Measurements from ENCODE around the gene MRPS14.
A peak's percentile ranks its signal among the peaks of the same experiment; 100 is the strongest.

The MRPS14 gene

DNA sequence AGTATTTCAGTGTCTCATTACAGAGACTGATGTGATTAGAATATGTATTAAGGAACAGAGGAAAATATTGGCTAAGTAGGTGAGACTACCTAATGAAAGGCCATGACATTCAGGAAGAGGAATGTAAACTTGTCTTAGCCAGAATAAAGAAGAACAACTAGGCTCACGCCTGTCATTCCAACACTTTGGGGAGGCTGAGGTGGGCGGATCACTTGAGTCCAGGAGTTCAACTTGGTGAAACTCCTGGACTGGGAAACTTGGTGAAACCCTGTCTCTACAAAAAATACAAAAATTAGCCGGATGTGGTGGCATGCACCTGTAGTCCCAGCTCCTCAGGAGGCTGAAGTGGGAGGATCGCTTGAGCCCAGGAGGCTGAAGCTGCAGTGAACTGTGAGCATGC lies 38.3 kb downstream of the MRPS14 start:
- DNase-seq (ENCODE audit: low spot score): no peak

DNA sequence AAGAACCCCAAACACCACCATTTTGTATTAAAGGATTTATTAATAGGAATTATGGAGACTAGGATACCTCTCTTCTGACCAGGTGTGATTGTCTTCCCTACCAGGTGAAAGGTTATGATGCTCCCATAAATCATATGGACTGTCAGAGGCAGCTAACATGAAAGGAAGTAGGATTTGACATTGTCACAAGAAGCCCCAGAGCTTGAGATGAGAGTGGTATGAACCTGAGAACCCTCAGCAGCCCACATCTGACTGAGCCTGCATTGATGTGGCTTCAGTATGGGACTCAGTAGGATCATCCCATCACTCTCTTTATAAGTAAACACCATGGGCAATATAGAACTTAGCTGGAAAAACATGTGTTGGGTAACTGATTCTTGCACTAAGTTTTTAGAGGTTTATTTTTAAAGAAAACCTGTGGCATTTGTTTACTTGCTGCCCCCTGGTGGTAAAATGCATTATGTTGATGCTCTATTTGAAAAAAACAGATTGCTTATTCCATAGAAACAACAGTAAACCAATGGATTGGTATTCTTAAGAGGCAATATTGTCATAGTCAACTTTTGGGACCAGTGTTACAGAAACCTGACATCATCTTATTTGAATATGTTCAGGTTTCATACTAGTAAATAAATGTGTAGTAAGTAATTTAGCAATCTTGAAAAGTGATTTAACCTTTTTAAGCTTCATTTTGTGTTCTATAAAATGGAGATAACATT lies 40.1 kb downstream of the MRPS14 start:
- peak; percentile 72 for DNase-seq (ENCODE audit: low spot score)

DNA sequence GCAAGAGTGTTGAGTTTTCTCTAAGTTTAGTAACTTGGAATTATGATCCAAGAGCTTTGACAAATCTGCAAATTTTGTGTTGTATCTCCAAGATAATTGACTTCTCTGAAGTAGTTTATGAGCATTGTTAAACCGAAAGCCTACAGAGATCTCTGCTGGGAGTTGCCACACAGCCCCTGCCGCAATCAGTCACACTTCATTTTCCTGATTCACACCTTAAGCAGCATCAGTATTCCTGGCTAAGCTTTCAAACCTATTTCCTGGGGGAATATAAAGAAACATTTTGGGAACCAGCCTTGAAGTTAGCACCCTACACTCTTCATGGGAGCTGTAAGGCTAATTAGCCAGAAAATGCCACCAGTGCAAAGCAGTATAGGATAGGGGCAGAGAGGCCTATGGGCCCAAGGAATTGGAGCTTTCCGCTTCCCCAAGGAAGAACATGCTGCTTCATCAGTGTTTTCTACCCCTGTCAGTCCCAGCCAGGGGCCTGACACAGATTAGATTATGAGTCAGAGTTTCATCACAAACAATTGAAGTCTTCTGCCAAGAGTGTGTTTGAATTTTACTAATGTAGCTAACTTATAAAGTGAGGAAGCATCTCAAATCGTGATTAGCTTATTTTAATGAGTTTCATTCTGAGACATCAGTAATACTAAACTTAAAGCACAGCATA lies 46.7 kb downstream of the MRPS14 start:
- DNase-seq (ENCODE audit: low spot score): no peak

DNA sequence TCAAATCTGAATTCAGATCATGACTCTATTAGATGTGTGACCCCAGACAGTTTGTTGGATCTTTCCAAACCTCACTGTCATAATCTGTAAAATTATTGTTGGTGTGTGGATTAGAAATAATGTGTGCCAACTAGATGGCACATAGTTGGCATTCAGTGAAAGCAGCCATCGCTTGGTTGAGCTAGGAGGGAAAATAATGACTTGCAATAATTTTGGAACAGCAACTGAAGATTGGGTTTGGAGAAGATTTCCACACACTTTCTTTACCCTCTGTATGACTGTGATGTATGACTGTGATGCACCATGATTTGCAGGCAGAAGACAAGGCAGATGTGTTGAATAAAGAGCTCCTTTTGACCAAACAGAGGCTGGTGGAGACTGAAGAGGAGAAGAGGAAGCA lies 47.5 kb downstream of the MRPS14 start:
- no peak for DNase-seq (ENCODE audit: low spot score)

DNA sequence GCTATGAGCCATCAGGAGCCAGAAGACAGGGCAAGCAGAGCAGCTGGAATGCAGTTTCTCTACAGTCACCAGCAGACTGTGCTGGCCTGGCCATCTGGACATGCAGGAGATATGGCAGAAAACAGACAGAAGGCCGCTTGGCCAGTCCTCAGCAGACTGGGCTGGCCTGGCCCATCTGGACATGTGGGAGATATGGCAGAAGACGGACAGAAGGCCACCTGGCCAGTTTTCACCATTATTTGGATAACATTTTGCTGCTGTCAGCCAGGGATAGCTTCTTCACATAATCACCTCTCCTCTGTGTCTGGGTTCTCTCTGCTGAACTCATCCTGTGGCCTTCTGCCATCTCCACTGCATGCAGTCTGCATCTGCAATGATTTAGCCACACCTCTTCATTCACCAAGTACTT lies 48.5 kb downstream of the MRPS14 start:
- no peak for DNase-seq (ENCODE audit: low spot score)

DNA sequence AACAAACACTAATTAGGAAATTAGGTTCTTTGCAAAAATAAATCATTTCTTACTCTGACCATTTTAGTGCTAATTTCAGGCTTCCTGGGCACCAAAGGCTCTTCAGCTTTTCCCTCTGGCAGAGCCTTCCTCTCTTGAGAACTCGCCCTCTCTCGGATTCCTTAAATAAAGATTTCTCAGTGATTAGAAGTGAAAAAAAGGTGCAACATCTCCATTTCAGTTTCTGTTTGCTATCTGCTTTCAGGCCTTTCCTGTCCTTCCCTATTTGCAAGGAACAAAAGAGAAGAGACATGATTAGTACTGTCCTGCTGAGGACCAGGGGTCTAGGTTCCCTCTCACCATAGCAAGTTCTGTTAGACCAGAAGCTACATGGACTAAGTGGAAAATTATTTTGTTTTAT lies 51.3 kb downstream of the MRPS14 start:
- peak; percentile 62 for DNase-seq (ENCODE audit: low spot score)

DNA sequence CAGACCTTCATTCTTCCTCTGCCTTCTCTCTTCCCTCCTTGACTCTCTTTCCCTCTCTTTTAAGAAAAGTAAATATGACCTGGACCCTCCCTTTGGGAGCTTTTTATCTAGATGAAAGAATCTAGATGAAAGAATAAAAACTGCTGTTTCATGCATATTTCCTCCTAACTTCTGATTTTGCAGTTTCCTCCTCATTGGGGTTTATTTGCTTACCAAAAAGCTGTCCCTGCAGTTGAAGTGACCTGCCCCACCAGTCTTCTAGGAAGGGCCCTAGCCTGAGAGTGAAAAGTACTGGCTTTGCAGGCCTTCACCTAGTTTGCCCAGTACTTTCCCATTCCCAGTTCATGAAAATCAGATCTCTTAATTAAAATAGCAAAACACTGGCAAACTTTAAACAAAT lies 51.8 kb downstream of the MRPS14 start:
- no peak for DNase-seq (ENCODE audit: low spot score)

DNA sequence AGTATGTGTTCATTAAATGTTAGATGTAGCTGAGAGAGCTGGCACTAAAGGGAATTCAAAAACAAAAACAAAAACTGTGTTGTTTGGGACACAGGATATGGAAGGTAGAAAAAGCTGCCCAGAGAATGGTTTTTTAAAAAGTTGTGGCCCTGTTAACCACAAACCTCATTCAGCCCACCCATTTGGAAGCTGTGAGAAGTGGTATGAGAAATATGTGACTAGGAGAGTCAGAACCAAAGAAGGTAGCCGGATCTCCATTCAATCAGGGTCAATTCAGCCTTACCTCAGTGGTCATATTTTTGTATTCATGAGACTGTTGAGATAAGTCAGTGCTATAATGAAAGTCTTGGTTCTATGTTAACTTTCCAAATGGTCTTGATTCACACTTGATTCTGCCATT lies 53.2 kb downstream of the MRPS14 start:
- no peak for DNase-seq (ENCODE audit: low spot score)

DNA sequence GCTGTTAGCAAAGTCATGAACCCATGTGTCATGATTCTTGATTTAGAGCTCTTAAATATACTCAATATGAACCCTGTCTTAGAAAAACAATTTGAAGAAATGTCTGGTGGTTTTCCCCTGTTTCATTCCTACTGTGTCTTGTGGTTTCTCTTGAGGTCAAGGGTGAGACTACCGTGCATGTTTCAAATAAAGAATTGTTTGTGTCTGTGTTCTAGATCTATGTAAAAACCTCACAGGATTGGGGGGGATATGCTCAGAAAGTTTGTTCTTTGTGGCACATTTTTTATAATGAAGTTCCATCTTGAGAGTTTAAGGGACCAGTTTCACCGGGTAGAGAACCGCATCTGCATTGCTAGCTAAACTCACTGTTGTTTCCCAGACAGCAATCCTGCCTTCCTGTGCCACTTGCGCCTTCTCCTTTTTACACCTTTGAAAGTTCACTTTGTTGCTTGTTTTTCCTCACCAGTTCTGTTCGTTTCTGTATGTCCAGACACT lies 54.4 kb downstream of the MRPS14 start:
- no peak for DNase-seq (ENCODE audit: low spot score)

DNA sequence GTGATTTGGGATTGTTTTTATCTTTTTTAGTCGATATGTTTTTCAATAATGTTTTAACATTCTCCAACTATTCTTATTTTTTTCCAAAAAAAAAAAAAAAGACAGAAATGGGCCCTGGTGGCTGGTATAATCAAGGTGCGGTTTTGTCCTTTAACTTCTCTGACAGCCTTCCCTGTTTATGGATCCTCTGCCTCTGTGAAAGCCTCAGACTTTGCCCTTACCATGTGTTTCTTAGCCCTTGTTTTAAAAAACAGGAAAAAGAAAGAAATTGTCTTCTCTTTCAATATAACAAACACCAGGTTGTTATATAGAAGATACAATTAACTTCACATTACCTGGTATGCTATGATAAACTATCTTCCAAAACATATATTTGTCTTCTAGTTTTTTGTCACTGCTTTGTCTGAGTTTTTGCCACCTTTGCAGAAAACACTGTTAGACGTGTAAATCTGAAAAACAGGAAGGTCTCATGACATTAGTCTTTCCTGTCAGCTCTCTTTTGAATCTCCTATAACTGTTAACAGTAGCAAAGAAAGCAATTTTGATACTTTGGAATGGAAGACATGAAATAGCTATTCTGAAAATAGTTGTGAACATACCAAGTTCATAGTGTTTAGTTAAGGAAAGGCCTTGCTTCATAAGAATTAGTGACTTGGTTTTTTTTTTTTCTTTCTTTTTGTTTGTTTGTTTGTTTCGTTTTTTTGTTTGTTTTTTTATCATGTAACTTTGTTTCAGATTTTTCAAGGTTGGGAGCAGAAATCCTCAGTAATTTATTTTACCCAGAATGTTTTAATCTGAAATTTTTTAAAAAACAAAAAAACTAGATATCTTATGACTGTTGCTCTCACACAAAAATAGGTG lies 55.1 kb downstream of the MRPS14 start:
- peak; percentile 50 for DNase-seq (ENCODE audit: low spot score)

DNA sequence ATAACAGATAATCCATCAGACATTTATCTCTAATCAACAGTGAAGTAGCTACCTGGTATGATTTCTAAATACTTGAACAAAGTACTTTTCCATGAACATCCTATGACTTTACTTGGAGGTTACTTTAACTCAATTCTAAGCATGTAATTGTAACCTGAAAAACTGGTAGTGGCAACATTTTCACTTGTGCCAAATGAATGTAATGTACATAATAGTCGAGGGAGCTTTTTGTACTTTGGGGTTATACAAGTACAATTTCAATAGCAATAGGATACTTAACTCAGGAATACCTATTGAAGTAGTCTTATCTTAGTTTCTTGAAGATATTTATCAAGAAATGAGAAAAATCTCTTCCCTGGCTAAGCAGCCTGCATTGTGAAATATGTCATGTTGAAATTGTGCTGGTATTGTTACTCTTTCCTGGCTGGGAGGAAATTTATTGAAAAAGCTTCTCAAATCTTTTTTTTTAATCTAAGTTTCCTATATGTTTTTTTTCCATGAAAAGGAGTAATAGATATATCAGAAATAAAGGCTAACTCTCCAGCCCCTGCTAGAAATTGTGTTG lies 57.1 kb downstream of the MRPS14 start:
- DNase-seq (ENCODE audit: low spot score): peak; percentile 27

DNA sequence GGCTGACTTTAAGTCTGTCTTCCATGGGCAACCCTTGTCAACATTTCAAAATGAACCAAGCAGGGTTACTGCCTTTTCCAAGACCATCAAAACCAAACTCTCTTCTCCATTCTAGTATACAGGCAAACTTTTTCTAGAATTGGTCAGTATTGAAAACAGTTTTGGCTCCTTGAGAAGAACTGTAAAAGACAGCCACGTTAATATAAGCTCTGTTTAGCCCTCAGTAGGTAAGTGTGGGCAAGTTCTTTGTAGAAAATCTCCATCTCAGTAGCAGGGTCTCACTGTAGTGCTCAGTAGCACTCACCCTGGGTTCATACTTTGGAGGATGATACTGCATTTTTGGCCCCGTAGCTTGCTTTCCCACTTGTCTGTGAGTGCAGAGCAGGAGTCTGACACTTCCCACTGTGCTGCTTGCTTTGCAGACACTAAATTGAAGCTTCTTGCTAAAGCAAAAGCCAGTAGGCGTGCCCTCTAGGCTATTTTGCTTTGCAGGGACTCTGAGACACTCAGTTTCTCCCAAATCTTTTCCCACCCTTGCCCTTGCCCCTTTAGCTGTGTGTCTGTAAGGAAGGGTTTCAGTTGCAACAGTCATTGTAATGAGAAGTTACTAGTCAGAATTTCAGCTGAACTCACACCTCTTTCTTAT lies 57.7 kb downstream of the MRPS14 start:
- DNase-seq (ENCODE audit: low spot score): peak; percentile 68

DNA sequence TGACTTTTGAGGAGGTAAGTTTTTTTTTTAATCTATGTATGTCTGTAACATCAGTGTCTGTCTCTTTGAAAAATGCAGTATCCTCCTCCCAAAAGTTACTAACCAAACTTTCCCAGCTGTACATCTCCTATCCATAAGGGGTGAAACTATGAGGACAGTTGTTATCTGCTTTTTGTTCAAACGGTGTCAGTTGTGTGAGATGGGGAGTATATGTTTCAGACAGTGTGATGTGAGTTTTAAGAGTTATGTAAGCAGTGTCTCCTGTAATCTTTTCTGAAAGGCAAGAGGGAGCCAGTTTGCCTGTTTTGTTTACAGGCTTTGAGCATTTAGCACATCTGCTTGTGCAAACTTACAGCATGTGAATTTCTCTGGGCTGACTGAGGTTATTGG lies 58.3 kb downstream of the MRPS14 start:
- peak; percentile 65 for DNase-seq (ENCODE audit: low spot score)

DNA sequence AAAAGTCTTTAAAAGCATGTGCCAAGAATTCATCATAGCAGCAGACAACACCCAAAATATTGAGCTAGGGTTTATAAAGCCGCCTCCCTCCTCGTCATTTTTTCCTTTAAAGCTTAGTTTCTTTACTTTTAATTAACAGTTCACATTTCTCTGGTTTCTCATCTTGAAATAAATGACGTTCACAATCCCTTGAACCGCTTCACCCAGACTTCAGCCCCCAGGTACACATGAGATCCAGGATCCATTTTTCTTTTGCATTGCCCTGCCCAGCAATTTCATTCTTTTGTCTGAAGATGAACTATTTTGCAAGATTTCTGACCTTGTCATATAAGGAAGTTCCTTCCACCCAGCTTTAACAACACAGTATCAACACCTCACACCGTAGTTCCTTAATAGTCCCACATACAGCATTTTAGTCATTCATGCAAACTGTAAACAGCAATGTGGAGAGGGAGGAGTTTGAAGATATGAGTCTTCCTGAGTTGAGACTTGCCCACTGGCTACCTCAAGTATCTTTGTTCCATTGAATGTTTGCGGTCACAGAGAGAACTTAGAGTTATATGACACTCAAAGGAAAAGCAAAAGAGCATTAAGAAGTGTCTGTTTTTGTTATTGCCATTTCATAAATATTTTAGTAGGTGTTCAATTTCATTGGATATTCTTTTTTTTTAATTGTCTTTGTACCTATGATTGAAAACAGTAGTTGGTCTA lies 58.8 kb downstream of the MRPS14 start:
- no peak for DNase-seq (ENCODE audit: low spot score)

DNA sequence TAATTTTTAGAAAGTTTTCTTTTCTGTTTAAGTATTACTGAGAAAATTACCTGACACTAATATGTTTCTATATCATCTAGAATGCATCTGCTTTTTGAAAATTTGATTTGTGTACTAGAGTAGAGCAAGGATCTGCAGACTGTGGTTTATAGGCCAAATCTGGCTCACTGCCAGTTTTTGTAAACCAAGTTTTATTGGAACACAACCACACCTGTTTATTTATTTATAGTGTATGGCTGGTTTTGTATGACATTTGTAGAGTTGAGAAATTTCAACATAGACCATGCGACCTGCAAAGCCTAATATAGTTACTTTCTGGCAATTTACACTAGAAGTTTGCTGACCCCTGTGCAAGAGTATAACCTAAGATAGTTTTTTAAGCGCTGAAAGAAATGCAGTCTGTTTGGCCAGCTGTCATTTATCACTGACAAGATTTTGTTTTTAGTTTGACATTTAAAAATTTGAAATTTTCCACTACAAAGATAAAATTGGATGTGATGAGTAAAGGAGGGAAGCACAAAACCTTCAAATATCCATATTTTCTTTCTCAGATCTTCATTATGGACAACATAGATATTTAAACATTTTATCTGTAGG lies 59.6 kb downstream of the MRPS14 start:
- no peak for DNase-seq (ENCODE audit: low spot score)
